ENCODE results near the gene NPAS1. TPM values are rescaled to one million over a fixed set of nuclear protein-coding genes. Genes with fewer than 3 reads are reported as not detected.
"Not testable (repeated sequence)": the region's sequence is repeated elsewhere in the genome, so short reads cannot be mapped to it uniquely, and the experiment has no call there.

NPAS1 gene
- total and polyA plus RNA-seq, 10 donors = 0.85 to 6.3 (median 2.4) TPM

- intact Hi-C loops (cut with DNase I; ENCODE audit: low total_unique reads) = no loop called here
- TF ChIP-seq POLR2A (IDR thresholded peaks at IDR 0.05) (no peak), POLR2AphosphoS5 (IDR thresholded peaks at IDR 0.05) (peak in 1 of 3 donors; percentile 40)
- TF ChIP-seq, protein P1, sequence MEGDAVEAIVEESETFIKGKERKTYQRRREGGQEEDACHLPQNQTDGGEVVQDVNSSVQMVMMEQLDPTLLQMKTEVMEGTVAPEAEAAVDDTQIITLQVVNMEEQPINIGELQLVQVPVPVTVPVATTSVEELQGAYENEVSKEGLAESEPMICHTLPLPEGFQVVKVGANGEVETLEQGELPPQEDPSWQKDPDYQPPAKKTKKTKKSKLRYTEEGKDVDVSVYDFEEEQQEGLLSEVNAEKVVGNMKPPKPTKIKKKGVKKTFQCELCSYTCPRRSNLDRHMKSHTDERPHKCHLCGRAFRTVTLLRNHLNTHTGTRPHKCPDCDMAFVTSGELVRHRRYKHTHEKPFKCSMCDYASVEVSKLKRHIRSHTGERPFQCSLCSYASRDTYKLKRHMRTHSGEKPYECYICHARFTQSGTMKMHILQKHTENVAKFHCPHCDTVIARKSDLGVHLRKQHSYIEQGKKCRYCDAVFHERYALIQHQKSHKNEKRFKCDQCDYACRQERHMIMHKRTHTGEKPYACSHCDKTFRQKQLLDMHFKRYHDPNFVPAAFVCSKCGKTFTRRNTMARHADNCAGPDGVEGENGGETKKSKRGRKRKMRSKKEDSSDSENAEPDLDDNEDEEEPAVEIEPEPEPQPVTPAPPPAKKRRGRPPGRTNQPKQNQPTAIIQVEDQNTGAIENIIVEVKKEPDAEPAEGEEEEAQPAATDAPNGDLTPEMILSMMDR (IDR thresholded peaks at IDR 0.05 in 8 of 11, conservative IDR thresholded peaks at IDR 0.05 in 3 of 11) = no peak
- Histone ChIP-seq H3K9me3 (no peaks in the 10 kb centered on the region), H3K4me1 (peaks cover 6 to 28% (median 17%) of the 10 kb centered on the region in 6 donors), H3K27ac (peak overlapping the region; percentile 78 to 94 (median 90)), H3K27me3 (replicated peaks in 1 of 7) (no peaks in the 10 kb centered on the region), H3K36me3 (peaks cover 0 to 29% (median 5%) of the 10 kb centered on the region in 6 donors), H3K4me3 (peak overlapping the region; percentile 97 to 99 (median 98))
- peak; percentile 91 for DNase-seq
- WGBS, 5 donors = 4 to 6% (median 5%) methylated on average over 34 to 42 of the region's 42 CpGs
These were observed 28.2 kb downstream of the NPAS1 start for GRCh38 chr19:47047763-47048405.

GRCh38 chr19:47049307-47049700 lies 29.7 kb downstream of the NPAS1 start:
- Histone ChIP-seq H3K4me1 (peaks cover 6 to 28% (median 17%) of the 10 kb centered on the region in 6 donors), H3K27ac (peak overlapping the region in 4 of 8 donors; percentile 16 to 94 (median 63)), H3K36me3 (peaks cover 0 to 19% (median 5%) of the 10 kb centered on the region in 6 donors), H3K27me3 (replicated peaks in 1 of 7) (no peaks in the 10 kb centered on the region), H3K9me3 (no peaks in the 10 kb centered on the region), H3K4me3 (peak overlapping the region in 6 of 8 donors; percentile 97 to 99 (median 99))
- WGBS, 5 donors = 55 to 61% (median 60%) methylated on average over 9 of the region's 9 CpGs
- TF ChIP-seq POLR2AphosphoS5 (IDR thresholded peaks at IDR 0.05) (no peak), POLR2A (IDR thresholded peaks at IDR 0.05) (no peak)
- TF ChIP-seq, protein P1 (IDR thresholded peaks at IDR 0.05 in 8 of 11, conservative IDR thresholded peaks at IDR 0.05 in 3 of 11) = no peak
- no peak for DNase-seq
- intact Hi-C loops (cut with DNase I; ENCODE audit: low total_unique reads) = no loop called here

- peaks cover 6 to 28% (median 17%) of the 10 kb centered on the region in 6 donors for H3K4me1 ChIP-seq
- H3K4me3 ChIP-seq; H3K27me3 ChIP-seq (replicated peaks in 1 of 7); DNase-seq; intact Hi-C loops (cut with DNase I; ENCODE audit: low total_unique reads); H3K27ac ChIP-seq; H3K36me3 ChIP-seq; H3K9me3 ChIP-seq: not testable (repeated sequence)
- WGBS, 5 donors = 86 to 94% (median 90%) methylated on average over 3 of the region's 3 CpGs
These were observed 30.9 kb downstream of the NPAS1 start for GRCh38 chr19:47050562-47050961.

- no peaks in the 10 kb centered on the region for H3K9me3 ChIP-seq
- H3K27ac ChIP-seq = no peak overlapping the region
- H3K27me3 ChIP-seq (replicated peaks in 1 of 7) = no peaks in the 10 kb centered on the region
- TF ChIP-seq POLR2AphosphoS5 (IDR thresholded peaks at IDR 0.05) (no peak), POLR2A (IDR thresholded peaks at IDR 0.05) (no peak)
- TF ChIP-seq, protein P1 (IDR thresholded peaks at IDR 0.05 in 8 of 11, conservative IDR thresholded peaks at IDR 0.05 in 3 of 11) = no peak
- intact Hi-C loops (cut with DNase I; ENCODE audit: low total_unique reads) = no loop called here
- H3K36me3 ChIP-seq = no peaks in the 10 kb centered on the region
- no peak overlapping the region for H3K4me3 ChIP-seq
- DNase-seq = no peak
- WGBS, 5 donors = 66 to 90% (median 78%) methylated on average over 5 of the region's 5 CpGs
- H3K4me1 ChIP-seq = no peaks in the 10 kb centered on the region
These were observed 36.8 kb downstream of the NPAS1 start for GRCh38 chr19:47056411-47056810.
